Uterus (tissue), 4 donors: Measurements from ENCODE around the gene ZNF777. TPM values are rescaled to one million over a fixed set of nuclear protein-coding genes. Genes with fewer than 3 reads are reported as not detected.

Source experiments
- DNase-seq, 2 donors: peaks; one replicate each; pipeline ENCODE4 v3.0.0-alpha.2; 2019 to 2020
- H3K27ac ChIP-seq, 2 donors: fragments of 200-600 bp; sonication (generic); 1 replicate in 1 of 2; 2 replicates in 1 of 2; pipeline ENCODE4 v1.5.1; 2016 to 2018
- H3K27me3 ChIP-seq, 2 donors: fragments of 200-600 bp; sonication (generic); one replicate each; pipeline ENCODE4 v1.5.1; 2018 to 2019; ENCODE audit warnings: control low read depth in 1 of 2
- H3K36me3 ChIP-seq, 2 donors: fragments of 200-600 bp; sonication (generic); one replicate each; pipeline ENCODE4 v1.5.1; 2019; ENCODE audit warnings: control low read depth in 1 of 2
- H3K4me1 ChIP-seq, 2 donors: fragments of 200-600 bp; sonication (generic); one replicate each; pipeline ENCODE4 v1.5.1; 2018 to 2019; ENCODE audit warnings: control low read depth in 1 of 2
- H3K4me3 ChIP-seq, 2 donors: fragments of 200-600 bp; sonication (generic); 1 replicate in 1 of 2; 2 replicates in 1 of 2; pipeline ENCODE4 v1.5.1; 2018 to 2019; ENCODE audit warnings: mild to moderate bottlenecking in 1 of 2
- H3K9me3 ChIP-seq, 2 donors: fragments of 200-600 bp; sonication (generic); one replicate each; pipeline ENCODE4 v1.5.1; 2019; ENCODE audit warnings: control low read depth in 1 of 2
- CTCF ChIP-seq, 4 experiments: fragments of 200-600 bp in 2 of 4; fragments of 450-650 bp in 2 of 4; sonication (generic) in 2 of 4; IDR thresholded peaks; one replicate each; pipeline ENCODE4 v1.5.1; 2016 to 2019; ENCODE audit warnings: antibody characterized with exemption in 4 of 4, mild to moderate bottlenecking in 2 of 4, moderate library complexity in 1 of 4
- POLR2A ChIP-seq, 2 donors: fragments of 450-650 bp; IDR thresholded peaks; one replicate each; pipeline ENCODE4 v1.6.1; 2016; ENCODE audit warnings: antibody characterized with exemption in 2 of 2, mild to moderate bottlenecking in 1 of 2, moderate library complexity in 1 of 2
- intact Hi-C: fragments of 100-400 bp; cut with DNase I; formaldehyde crosslinking; loops from one replicate; pipeline ENCODE4 v1.15.1; 2023; ENCODE audit warnings: low total_unique reads
- total RNA-seq, 4 donors: library from RNA; depleted of rRNA in 3 of 4; stranded (reverse); fragments of >200 nt in 3 of 4; gene quantifications; one replicate each; pipeline versions ENCODE4 v1.1.0 to v1.2.4, GENCODE V29; 2014 to 2023
- donor health status: DM: yes; HTN: yes; CAD: no.

ZNF777 gene
- total RNA-seq, 4 donors from 2014 or later, result 4.4 to 15.9 (median 5.8) TPM

- Histone ChIP-seq H3K36me3 (no peaks in the 10 kb centered on the region), H3K4me3 (peak overlapping the region in 1 of 2 donors; percentile 46), H3K9me3 (no peaks in the 10 kb centered on the region), H3K4me1 (no peaks in the 10 kb centered on the region), H3K27me3 (no peaks in the 10 kb centered on the region), H3K27ac (no peak overlapping the region)
- no peak for DNase-seq
- TF ChIP-seq CTCF (IDR thresholded peaks at IDR 0.05) (no peak), POLR2A (IDR thresholded peaks at IDR 0.05) (no peak)
- intact Hi-C loops, result no loop called here
Observed at GRCh38 chr7:149422914-149423301, 38.0 kb downstream of the ZNF777 start.

- DNase-seq, result peak in 1 of 2 donors; percentile 44
- Histone ChIP-seq H3K9me3 (no peaks in the 10 kb centered on the region), H3K27me3 (no peaks in the 10 kb centered on the region), H3K4me3 (peak overlapping the region; percentile 13 to 46), H3K4me1 (no peaks in the 10 kb centered on the region), H3K36me3 (no peaks in the 10 kb centered on the region), H3K27ac (no peak overlapping the region)
- TF ChIP-seq CTCF (IDR thresholded peaks at IDR 0.05) (peak in 3 of 4 experiments; percentile 65 to 91 (median 90)), POLR2A (IDR thresholded peaks at IDR 0.05) (no peak)
- intact Hi-C loops, result no loop called here
Observed at GRCh38 chr7:149422162-149422913, 38.5 kb downstream of the ZNF777 start.

GRCh38 chr7:149420006-149420405, 40.9 kb downstream of the ZNF777 start:
- intact Hi-C loops, result no loop called here
- no peaks in the 10 kb centered on the region for H3K36me3 ChIP-seq
- H3K9me3 ChIP-seq, result no peaks in the 10 kb centered on the region
- DNase-seq, result no peak
- no peaks in the 10 kb centered on the region for H3K27me3 ChIP-seq
- H3K27ac ChIP-seq, result no peak overlapping the region
- H3K4me1 ChIP-seq, result no peaks in the 10 kb centered on the region
- no peak for TF ChIP-seq CTCF (IDR thresholded peaks at IDR 0.05)
- TF ChIP-seq POLR2A (IDR thresholded peaks at IDR 0.05), result no peak
- H3K4me3 ChIP-seq, result no peak overlapping the region

GRCh38 chr7:149415391-149416071, 45.3 kb downstream of the ZNF777 start:
- TF ChIP-seq CTCF (IDR thresholded peaks at IDR 0.05) (no peak), POLR2A (IDR thresholded peaks at IDR 0.05) (no peak)
- no peaks in the 10 kb centered on the region for H3K9me3 ChIP-seq
- H3K4me1 ChIP-seq, result no peaks in the 10 kb centered on the region
- no peaks in the 10 kb centered on the region for H3K36me3 ChIP-seq
- no peak overlapping the region for H3K4me3 ChIP-seq
- intact Hi-C loops, result no loop called here
- no peak for DNase-seq
- H3K27ac ChIP-seq, result peak overlapping the region in 1 of 2 donors; percentile 21
- no peaks in the 10 kb centered on the region for H3K27me3 ChIP-seq

GRCh38 chr7:149414745-149415390, 46.0 kb downstream of the ZNF777 start:
- TF ChIP-seq CTCF (IDR thresholded peaks at IDR 0.05) (no peak), POLR2A (IDR thresholded peaks at IDR 0.05) (no peak)
- intact Hi-C loops, result no loop called here
- Histone ChIP-seq H3K36me3 (no peaks in the 10 kb centered on the region), H3K27me3 (no peaks in the 10 kb centered on the region), H3K4me1 (no peaks in the 10 kb centered on the region), H3K9me3 (no peaks in the 10 kb centered on the region), H3K4me3 (no peak overlapping the region), H3K27ac (peak overlapping the region in 1 of 2 donors; percentile 21)
- DNase-seq, result peak; percentile 50
